Kidney capillary endothelial cell (primary cell): ENCODE measurements around the gene RPS25.
"Not testable (repeated sequence)": the region's sequence is repeated elsewhere in the genome, so short reads cannot be mapped to it uniquely, and the experiment has no call there.

Experiments
- DNase-seq: peaks from one replicate; pipeline ENCODE4 v3.0.0-alpha.2; 2018; ENCODE audit warnings: low spot score

RPS25 gene

GRCh38 chr11:119018074-119018938 is at the start of gene RPS25, which contains the start of gene TRAPPC4:
TSS of gene RPS25 (minus strand) at chr11:119018343. CDS start at chr11:119018284, 59 bp downstream.
TSS of gene TRAPPC4 (plus strand) at chr11:119018766. CDS start at chr11:119018796, 30 bp downstream.
- peak; percentile 94 for DNase-seq

- peak; percentile 94 for DNase-seq
These were observed 49.5 kb upstream of the RPS25 start, which contains the start of gene VPS11 for GRCh38 chr11:119067371-119068222. TSS of gene VPS11 (plus strand) at chr11:119067818. CDS start at chr11:119067824, 6 bp downstream.

- no peak for DNase-seq
These were observed 47.2 kb upstream of the RPS25 start for GRCh38 chr11:119065369-119065768.

- DNase-seq = no peak
These were observed 44.6 kb upstream of the RPS25 start for GRCh38 chr11:119062779-119063178.

- DNase-seq = no peak
These were observed 43.1 kb upstream of the RPS25 start for GRCh38 chr11:119061256-119061655.

- not testable (repeated sequence) for DNase-seq
These were observed 41.0 kb upstream of the RPS25 start for GRCh38 chr11:119059128-119059527.

GRCh38 chr11:119057000-119057769 is 39.0 kb upstream of the RPS25 start, which contains the start of gene HYOU1:
TSS of gene HYOU1 (minus strand) at chr11:119057205. CDS start at chr11:119056160, 1,045 bp downstream.
- peak; percentile 90 for DNase-seq

- no peak for DNase-seq
These were observed 38.4 kb upstream of the RPS25 start for GRCh38 chr11:119056421-119056999.

- DNase-seq = no peak
These were observed 37.8 kb upstream of the RPS25 start for GRCh38 chr11:119055901-119056300.

GRCh38 chr11:119054418-119054817 is 36.3 kb upstream of the RPS25 start:
- DNase-seq = no peak

- DNase-seq = no peak
These were observed 34.1 kb upstream of the RPS25 start for GRCh38 chr11:119052163-119052814.

- no peak for DNase-seq
These were observed 33.5 kb upstream of the RPS25 start for GRCh38 chr11:119051440-119052162.

GRCh38 chr11:119049081-119049480 is 30.9 kb upstream of the RPS25 start:
- DNase-seq = no peak

- DNase-seq = no peak
These were observed 30.5 kb upstream of the RPS25 start for GRCh38 chr11:119048644-119049043.

GRCh38 chr11:119047205-119047604 is 29.1 kb upstream of the RPS25 start:
- no peak for DNase-seq

- DNase-seq = no peak
These were observed 28.3 kb upstream of the RPS25 start for GRCh38 chr11:119046489-119046888.

- DNase-seq = no peak
These were observed 26.6 kb upstream of the RPS25 start for GRCh38 chr11:119044708-119045107.

GRCh38 chr11:119042927-119043326 is 24.8 kb upstream of the RPS25 start:
- DNase-seq = no peak

- DNase-seq = no peak
These were observed 23.8 kb upstream of the RPS25 start for GRCh38 chr11:119041821-119042514.
